HG03354 (cell line): ENCODE measurements around the gene SLC9A3.

Experiments used
- ATAC-seq: cut with Tn5 transposase; IDR thresholded peaks from one replicate; pipeline ENCODE4 v1.9.1; 2021; ENCODE audit warnings: mild to moderate bottlenecking; ENCODE audit not compliant: unreplicated experiment, poor library complexity, severe bottlenecking

Gene SLC9A3

DNA sequence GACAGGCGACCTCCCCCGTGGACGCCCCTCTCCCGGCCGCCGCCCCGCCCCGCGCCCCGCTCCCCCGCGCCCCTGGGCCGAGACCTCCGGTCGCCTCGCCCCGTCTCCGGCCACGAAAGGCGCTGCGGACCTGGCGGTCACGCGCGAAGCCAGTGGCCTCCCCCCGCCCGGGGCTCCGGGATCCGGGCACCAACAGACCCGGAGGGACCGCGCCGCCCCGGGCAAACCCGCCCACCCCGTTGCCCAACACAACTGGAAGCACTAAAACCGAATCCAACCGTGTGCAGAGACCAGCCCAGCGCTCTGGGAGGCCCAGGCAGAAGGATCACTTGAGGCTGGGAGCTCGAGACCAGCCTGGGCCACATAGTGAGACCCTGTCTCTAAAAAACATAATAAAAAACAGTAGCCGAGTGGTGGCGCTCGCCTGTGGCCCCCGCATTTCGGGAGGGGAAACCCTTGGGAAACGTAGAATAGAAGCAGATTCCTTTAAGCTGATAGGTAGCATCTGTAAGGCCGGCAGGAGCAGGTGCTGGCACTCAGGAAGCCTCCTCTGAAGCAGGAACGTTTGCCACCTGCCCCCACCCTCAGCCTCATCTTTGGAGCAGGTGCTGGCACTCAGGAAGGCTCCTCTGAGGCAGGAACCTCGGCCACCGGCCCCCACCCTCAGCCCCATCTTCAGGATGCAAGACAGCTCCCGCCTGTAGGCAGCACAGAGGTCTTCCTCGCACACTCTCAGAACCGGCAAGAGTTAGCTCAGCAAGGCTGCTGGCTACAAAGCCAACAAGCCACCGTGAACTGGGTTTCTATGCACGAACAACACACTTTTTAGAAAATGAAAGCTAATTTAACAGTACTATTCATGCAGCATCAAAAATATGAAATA is 4.6 kb upstream of the SLC9A3 start:
- no peak for ATAC-seq

DNA sequence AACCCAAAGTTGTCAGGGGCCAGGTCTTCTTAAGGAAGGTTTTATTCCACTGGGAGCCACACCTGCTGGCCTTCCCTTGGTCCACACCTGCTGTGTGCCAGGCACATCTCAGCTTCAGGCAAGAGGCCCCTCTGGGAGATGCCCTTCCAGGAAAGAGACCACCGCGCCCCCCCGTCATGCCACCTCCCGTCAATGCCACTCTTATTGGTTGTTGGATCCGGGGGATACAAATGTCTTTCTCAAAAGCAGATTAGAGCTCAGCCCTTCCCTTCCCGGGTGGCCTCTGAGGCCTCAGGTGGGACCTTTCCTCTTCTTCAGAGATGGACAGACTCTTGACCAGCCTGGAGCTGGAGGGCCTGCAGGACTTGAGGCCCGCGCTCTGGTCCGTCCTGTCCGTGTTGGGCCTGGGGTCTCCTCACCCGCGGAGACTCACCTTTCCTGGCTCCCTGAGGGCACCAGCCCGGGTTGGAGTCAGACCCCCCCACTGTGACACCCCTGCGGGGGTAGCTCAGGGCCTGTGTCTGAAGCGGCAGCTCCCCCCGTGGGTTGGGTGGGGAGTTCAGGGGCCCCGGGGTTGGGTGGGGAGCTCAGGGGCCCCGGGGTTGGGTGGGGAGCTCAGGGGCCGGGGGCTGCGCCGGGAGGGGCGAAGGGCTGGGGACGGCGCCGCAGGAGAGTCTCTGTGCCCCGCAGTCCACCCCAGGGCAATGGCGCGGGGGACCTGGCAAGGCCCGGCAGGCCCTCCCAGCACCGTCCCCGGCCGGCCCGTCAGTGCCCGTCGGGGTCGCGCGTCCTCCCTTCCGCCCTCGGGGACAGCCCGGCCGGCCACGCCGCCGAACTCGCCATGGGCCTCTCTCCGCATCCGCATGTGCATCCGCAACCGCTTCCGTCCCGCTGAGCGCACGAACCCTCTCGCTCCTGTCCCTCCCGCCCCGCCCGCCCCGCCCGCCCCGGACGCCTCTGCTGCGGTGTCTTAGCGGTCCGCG is 3.7 kb upstream of the SLC9A3 start:
- no peak for ATAC-seq

DNA sequence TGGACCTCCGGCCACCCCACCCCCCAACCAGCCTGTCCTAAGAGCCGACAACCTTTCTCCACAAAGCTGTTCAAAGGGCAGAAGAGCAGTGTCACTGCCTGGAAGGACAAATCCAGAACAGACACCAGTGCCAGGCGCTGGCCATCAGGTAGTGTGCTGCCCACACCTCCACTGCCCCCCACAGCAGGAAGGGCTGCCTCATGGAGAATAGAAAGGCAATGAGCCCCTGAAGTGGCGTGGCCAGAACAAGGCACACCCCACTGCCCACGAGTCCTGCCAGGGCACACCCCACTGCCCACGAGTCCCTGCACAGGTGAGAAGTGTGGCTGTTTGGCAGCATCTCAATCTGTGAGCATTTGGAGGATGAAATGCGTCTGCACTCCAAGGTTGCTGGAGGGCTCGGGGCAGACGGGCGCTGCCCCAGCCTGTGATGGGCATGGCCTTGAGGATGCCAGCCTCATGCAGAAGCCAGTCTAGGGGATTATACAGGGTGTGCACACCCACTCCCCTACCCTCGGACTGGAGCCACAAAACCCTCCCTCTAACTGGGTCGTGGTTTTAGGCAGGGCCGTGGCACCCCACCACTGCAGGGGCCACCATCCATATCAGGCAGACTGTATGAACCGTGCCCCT is 2.3 kb upstream of the SLC9A3 start:
- ATAC-seq, result no peak

DNA sequence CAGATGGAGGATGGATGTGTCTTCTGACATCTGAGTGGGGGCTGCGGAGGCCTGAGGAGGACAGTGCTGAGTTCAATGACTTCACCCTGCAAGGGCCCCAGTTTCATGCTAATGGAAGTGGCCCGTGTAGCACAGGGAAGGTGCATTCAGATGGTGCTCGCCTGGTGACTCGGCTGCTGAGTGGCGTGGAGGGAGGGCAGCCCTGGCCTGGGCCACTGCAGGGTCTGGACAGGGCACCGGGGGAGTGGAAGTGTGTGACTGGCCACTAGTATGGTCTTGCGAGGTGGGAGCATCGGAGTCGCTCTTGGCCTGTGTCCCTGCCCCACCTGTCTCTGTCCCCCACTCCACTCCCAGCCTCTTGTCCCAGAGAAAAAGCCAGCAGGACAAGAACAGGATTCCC is 1.7 kb upstream of the SLC9A3 start:
- no peak for ATAC-seq

DNA sequence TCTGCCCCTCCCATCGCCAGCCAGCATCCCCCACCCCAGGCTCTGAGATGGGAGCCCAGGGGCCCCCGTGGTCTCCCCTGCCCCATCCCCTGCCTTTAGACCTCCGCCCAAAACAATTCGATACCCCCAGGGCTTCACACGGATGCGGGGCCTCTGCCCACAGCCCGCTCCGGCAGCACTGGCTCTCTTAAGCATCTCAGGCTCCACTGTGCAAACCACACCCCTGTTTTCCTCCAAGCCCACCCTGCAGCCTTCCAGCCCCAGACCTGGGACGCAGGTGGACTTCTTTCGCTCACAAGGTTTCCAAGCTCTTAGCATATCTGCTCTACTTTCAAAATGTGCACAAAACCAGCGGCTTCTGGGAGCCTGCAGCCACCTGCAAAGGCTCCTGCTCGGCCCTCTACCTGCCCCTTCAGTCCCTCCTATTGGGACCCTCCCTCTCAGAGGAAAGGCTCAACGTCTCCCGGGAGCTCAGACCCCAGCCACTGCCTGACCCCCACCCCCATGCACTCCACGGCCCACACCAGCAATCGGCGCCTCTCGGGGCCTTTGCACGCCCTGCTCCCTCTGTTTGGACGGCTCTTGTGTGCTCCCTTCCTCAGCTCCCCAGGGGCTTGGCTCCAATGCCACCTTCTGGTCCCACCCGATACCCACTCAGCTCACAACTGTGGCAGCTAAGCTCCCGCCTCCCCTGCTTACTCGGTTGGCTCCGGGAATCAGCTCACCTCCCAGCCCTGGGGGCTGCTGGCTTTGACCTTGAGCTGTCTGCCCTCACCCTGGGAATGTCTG is 918 bp upstream of the SLC9A3 start:
- no peak for ATAC-seq

DNA sequence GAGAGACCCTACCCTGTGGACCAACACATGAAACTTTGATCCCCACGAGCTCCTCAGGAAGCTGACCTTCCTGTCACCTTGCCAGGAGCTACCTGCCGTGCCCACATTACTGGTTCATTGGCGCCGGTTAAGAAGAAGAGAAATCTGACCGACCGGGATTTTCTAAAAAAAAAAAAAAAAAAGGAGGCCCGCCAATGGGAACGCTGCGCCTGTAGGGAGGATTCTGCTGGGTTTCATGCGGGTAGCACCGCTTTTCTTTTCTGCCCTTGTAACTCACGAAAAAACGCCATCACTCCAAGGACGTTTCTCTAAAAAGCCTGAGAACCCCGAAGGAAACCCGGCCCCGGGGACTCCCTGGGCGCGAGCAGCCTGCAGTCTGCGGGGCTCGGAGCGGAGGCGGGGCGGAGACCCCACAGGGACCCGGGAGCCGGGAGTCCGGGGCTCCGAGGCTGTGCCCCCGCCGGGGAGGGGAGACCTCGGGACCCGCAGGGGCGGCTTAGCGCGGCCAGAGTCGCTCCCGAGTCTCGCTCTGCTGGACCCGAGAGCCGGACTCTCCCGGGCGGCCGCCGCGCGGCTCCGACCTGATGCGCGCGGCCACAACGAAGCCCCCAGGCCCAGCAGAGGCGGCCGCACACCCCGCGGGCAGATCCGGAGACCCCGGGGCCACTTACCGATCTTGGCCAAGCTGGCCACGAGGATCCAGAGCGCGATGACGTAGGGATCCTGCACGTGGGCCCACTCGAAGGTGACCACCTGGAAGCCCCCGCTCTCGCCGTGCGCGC is 617 bp downstream of the SLC9A3 start:
- ATAC-seq, result no peak

DNA sequence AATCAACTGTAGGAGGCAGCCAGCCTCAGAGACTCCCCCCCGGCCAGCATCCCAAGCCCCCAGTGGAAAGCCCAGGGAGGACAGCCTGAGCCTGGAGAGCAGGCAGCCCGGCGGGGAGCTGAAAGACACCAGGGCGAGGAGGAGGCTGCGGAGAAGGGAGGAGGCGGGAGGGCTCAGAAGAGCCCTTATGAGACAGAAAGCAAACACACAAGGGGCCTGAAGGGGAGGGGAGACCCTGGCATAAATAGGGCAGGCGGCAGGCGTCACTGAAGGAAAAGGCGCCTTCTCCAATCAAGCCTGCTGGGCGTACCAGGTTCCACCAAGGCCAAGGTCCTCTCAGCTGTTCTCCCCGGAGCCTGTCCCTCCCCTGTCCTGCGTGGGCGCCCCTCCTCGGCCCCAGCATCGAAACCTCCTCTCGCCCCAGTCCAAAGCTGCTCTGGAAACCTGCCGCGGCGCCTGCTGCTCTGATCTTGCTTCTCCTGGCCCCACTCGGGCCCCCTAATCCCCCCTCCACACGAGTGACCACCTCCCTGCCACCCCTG is 1.3 kb downstream of the SLC9A3 start:
- no peak for ATAC-seq

DNA sequence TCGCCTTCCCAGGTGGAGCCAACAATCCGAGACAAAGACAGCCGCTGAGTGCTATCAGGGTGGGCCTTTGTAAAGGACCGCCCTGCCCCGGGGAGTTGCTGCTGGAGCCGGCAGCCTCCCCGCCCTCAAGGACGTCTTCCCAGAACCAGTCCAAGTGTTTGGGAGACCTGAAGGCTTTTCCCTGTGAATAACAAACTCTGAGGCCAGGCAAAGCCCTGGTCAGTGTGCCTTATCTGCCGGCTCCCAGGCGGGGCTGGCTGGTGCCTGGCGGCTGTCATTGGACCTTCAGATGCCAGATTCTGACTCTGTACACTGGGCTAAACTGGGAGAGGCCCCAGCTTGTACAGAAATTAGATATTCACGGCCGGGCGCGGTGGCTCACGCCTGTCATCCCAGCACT is 2.1 kb downstream of the SLC9A3 start:
- no peak for ATAC-seq

DNA sequence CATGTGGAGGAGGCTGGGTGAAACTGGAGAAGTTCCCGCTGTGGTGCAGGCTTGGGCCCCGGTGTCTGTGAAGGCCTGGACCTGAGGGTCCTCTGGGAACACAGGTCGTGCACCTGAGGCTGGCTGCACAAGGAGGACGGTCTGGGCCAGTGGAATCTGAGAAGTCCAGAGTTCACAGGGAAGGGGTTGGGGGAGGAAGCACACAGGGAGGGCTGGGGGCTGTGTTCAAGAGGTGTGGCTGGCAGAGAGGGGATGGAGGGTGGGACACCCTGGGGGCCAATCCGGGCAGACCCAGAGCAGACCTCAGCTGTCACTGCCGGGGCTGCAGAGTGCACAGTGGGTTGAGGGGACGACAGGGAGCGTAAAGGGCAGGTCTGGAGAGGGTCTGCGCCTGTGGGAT is 2.6 kb downstream of the SLC9A3 start:
- no peak for ATAC-seq

DNA sequence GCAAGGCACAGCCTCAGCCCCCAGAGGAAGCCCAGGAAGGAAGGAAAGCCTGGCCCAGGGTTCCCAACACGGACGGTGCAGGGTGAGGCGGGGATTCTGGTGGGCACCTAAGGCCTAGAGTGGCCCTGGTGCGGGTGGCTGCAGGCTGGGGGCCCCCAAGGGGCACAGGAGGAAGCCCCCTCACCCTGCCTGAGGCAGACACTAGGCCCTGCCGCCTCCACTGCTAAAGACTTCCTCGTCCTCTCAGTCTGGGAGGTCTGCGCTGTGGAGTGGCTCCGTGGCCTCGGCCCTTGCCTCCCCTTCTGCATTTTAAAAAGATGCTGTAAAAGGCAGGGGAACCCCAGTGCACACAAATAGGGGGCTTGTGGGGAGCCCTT is 3.4 kb downstream of the SLC9A3 start:
- no peak for ATAC-seq

DNA sequence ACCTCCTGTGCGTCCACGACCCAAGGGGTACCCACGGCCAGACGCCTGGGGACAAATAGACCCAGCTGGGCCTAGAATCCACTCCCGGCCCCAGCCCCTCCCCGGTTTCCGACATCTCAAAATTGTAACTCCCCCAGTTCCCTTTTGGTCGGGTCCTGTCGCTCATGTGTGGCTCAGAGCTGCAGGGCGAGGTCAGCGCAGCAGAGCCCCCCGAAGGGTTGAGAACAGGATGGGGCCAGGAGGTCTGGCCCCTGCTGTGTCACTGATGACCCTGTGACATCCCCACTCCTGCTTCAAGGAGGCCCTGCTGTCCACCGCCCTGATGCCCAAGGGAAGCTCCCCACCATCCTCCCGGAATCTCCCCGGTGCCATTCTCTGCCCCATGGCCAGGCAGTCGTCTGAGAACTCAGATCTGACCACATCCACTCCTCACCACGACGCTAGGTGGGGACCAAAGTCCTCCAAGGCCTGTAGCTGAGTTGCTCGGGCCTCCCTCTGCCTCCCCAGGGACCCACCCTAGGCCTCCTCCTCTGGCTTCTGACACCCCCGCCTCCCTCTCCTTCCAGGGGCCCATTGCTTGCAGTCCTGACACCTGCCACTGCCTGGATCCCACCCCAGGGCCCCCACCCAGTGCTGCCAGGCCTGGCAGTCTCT is 3.9 kb downstream of the SLC9A3 start:
- ATAC-seq, result no peak

DNA sequence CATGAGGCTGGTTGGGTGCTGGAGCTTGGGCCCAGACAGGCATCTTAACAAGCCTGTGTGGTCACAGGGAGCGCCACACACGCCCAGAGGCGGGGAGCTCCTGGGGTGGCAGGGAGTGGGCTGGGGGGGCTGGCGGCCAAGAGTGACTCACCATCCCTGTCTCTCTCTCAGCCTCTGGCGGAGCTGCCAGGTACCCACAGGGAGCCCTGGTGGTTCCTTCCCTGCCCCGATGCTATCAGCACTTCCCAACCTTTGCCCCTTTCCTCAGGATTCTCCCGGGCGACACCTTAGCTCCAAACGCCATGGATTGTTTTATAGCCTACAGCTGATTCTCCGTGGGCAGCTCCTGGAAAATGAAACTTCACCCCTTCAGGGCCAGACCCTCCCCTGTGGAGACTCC is 5.5 kb downstream of the SLC9A3 start:
- no peak for ATAC-seq

DNA sequence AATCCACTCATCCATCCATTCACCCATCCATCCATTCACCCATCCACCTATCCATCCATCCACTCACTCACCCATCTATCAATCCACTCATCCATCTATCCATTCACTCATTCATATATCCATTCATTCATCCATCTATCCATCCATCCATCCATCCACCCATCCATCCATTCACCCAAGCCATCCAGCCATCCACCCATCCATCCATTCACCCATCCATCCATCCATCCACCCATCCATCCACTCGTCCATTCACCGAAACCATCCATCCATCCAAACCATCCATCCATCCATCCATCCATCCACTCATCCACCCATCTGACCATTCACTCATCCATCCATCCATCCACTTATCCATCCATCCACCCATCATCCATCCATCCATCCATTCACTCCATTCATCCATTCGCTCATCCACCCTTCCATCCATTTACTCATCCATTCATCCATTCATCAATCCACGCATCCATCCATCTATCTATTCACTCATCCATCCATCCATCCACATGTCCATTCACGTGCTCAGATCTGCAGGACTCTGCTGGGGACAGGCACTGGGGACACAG is 6.6 kb downstream of the SLC9A3 start:
- no peak for ATAC-seq

DNA sequence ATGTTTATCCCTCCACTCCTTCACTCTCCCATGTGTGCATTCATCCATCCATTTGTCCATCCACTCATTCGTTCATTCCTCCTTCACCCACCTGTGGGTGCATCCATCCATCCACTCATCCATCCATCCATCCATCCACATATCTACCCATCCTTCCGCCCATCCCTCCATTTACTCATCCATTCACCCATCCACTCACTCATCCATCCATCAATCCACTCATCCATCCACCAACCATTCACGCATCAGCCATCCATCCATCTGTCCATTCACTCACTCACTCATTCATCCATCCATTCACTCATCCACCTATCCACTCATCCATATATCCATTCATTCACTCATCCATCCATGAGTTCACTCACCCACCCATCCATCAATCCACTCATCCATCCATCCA is 7.3 kb downstream of the SLC9A3 start:
- no peak for ATAC-seq

DNA sequence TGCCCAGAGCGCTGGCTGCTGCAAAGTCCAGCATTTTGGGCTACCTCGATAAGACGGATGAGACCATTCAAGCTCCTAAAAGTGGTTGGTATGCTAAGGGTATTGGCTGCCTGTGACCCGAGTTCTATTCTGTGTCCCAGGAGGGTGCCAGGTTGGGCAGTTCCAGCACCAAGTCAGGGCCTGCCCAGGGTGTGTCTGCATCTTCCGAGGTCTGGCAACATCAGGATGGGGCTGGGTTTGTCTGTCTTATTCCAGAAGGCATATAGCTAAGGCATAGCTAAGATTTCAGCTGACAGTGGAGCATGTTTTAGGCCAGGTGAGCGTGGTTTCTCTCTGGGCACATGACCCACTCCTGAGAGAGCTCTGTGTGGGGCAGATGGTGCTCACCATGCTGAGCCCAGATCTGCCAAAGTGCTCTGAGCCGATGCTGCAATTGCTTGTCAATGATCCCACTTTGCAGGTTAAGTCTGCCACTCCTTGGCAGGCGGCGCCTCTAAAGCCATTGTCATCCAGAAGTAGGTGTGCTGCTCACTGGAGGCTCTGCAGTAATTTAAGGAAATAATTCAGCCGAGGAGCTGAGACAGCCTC is 7.8 kb downstream of the SLC9A3 start:
- no peak for ATAC-seq

DNA sequence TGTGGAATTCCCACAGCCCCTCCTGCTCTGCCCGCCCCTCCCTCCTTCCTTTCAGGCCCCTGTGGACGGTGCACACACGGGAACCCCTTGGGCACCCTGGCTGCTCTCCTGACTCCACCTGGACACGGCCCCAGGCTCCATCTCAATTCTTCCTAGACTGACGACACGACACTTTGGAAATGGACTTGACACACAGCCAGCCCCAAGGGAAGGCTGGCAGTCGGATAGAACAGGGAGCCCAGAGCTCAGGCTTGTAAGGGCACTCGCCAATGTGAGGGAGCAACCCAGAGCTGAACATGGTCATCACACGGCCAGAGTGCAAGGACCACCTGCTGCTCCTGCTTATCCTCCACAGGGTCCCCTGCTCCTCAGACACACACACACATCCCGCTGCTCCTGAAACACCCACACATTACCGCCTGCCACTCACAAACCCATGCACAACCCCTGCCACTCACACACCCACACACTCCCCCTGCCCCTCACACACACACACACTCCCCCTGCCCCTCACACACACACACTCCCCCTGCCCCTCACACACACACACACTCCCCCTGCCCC is 8.9 kb downstream of the SLC9A3 start:
- ATAC-seq, result no peak

DNA sequence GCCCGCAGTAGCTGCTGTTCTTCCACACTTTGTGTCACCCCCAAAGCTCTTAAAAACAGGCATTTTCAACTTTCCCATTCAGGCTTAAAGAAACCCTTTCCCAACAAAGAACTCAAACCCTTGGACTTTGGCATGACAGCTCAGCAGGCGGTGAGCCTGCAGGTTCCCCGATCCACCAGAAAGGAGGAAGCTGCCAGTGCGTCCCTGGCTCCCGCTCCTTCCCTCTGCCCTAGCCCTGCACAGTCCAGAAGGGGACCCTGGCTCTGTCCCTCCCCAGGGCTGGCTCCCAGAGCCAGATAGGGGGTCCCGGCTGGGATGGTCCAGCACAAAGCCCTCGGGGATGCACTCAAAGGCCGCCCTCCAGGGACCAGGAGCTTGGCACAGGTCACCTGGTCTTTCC is 9.6 kb downstream of the SLC9A3 start:
- no peak for ATAC-seq
